ENCODE results near the gene RAB35. TPM values are rescaled to one million over a fixed set of nuclear protein-coding genes. Genes with fewer than 3 reads are reported as not detected.

The RAB35 gene
- total and polyA plus RNA-seq, 9 donors: 14.1 to 48.5 (median 39.3) TPM

DNA sequence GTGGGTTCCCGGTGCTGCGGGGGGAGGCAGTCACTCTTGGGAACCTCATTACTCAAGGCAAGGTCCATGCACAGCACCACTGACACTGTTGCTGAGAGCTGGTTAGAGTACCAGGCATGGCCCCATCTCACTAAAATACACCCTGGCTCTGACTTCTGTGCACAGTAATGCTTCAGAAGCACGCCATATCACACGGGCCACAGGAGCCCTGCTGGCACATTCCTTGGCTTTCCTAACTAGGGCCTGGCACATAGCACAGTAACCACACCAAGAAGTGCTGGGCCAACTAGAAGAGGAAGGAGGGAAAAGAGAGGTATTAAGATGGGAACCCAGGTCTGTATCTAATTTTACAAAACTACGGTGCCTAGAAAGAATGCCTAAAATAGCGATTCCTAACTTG, 13.5 kb upstream of the RAB35 start:
- H3K36me3 ChIP-seq: peaks cover 3% of the 10 kb centered on the region
- H3K9me3 ChIP-seq: no peaks in the 10 kb centered on the region
- TF ChIP-seq, protein P1, sequence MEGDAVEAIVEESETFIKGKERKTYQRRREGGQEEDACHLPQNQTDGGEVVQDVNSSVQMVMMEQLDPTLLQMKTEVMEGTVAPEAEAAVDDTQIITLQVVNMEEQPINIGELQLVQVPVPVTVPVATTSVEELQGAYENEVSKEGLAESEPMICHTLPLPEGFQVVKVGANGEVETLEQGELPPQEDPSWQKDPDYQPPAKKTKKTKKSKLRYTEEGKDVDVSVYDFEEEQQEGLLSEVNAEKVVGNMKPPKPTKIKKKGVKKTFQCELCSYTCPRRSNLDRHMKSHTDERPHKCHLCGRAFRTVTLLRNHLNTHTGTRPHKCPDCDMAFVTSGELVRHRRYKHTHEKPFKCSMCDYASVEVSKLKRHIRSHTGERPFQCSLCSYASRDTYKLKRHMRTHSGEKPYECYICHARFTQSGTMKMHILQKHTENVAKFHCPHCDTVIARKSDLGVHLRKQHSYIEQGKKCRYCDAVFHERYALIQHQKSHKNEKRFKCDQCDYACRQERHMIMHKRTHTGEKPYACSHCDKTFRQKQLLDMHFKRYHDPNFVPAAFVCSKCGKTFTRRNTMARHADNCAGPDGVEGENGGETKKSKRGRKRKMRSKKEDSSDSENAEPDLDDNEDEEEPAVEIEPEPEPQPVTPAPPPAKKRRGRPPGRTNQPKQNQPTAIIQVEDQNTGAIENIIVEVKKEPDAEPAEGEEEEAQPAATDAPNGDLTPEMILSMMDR (IDR thresholded peaks at IDR 0.05): no peak
- TF ChIP-seq POLR2A (IDR thresholded peaks at IDR 0.05) (no peak), EP300 (IDR thresholded peaks at IDR 0.05) (no peak)
- no peak for DNase-seq
- intact Hi-C loops (cut with DNase I): no loop called here
- H3K27ac ChIP-seq: no peak overlapping the region
- no peak overlapping the region for H3K4me3 ChIP-seq
- no peaks in the 10 kb centered on the region for H3K27me3 ChIP-seq
- 84 to 92% (median 90%) methylated on average over 6 of the region's 6 CpGs for WGBS, 3 donors
- no peaks in the 10 kb centered on the region for H3K4me1 ChIP-seq (ENCODE audit: insufficient read depth)

DNA sequence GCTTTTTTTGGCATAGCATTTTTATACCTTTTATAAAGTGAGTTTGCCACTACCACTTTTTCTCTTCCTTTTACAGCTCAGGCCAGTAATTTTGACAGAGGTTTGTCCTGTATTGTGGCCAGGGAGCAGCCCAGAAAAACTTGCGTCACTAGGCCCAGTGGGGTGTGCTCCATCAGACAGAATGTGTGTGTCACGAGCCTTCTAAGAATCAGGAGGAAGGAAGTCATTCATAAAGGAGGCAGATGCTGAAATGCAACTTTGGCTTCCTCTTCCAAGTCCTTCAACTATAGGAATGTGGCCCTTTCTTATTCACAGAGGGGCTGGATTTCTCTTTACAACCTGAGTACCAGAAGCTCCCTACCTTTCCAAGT, 10.1 kb upstream of the RAB35 start:
- TF ChIP-seq, protein P1 (IDR thresholded peaks at IDR 0.05): no peak
- TF ChIP-seq POLR2A (IDR thresholded peaks at IDR 0.05): no peak
- no peak for TF ChIP-seq EP300 (IDR thresholded peaks at IDR 0.05)
- Histone ChIP-seq H3K4me3 (no peak overlapping the region), H3K36me3 (peaks cover 3% of the 10 kb centered on the region), H3K4me1 (ENCODE audit: insufficient read depth) (no peaks in the 10 kb centered on the region), H3K27ac (no peak overlapping the region), H3K27me3 (no peaks in the 10 kb centered on the region), H3K9me3 (no peaks in the 10 kb centered on the region)
- 75 to 85% (median 76%) methylated on average over 2 of the region's 2 CpGs for WGBS, 3 donors
- DNase-seq: no peak
- intact Hi-C loops (cut with DNase I): no loop called here

DNA sequence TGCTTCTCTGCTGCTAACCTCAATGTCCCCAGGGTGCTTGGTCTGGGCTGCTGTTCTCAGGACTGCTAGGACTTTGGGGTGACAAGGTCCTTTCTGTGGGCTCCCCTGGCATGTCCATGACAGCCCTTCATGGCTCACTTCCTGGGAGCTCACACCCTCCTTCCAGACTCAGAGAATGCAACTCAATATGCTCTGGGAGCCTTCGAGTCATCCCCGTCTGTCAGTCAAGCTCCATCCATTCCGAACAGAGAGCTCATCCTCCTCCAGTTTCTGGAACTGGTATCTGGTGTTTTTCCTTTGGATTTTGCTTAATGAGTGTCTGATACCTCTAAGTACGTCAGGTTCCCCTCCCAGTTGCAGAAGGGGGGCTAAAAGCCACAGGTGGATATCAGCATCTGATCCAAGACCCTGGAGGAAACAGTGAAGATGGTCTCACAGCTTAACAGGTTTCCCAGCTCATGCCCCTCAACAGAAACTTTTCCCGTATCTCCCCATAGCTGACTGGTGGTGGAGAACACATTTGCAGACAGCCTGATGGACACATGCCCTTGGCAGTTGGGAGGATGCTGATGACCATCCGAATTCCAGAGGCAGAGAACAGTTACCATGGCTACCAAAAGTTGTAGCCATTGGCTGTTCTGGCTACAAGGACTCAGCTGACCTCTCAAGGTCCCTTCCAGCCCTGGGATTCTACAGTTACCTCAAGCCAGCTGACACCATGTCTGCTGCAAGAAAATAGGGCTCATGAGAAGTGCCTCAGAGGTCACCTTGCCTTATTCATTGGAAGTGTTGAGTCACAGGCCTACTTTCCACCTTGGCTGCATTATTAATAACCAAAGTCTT, 9.5 kb upstream of the RAB35 start:
- TF ChIP-seq POLR2A (IDR thresholded peaks at IDR 0.05) (no peak), EP300 (IDR thresholded peaks at IDR 0.05) (no peak)
- TF ChIP-seq, protein P1 (IDR thresholded peaks at IDR 0.05): no peak
- no peak overlapping the region for H3K4me3 ChIP-seq
- H3K36me3 ChIP-seq: peaks cover 3% of the 10 kb centered on the region
- intact Hi-C loops (cut with DNase I): no loop called here
- WGBS, 3 donors: 62 to 68% (median 64%) methylated on average over 6 of the region's 6 CpGs
- no peaks in the 10 kb centered on the region for H3K4me1 ChIP-seq (ENCODE audit: insufficient read depth)
- H3K27ac ChIP-seq: no peak overlapping the region
- no peaks in the 10 kb centered on the region for H3K9me3 ChIP-seq
- no peak for DNase-seq
- H3K27me3 ChIP-seq: no peaks in the 10 kb centered on the region

DNA sequence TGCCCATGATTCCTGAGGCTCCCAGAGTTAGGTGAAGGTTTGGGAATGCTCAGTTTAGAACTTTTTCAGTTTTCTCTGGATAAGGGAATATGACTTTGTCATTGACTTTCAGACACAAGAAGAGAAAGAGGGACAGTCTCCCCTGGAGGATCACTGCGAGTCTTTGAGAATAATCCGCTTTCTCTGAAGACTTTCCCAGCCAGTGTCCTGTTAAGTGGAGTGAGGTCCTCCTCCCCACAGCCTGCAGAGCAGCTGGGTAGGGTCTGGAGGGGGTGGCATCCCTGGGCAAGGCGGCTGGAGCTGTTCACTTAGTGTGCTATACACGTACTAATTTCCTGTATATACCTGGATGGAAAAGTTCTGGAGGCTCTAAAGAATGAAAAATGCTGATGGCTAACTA, 8.5 kb upstream of the RAB35 start:
- no peak overlapping the region for H3K27ac ChIP-seq
- TF ChIP-seq EP300 (IDR thresholded peaks at IDR 0.05) (no peak), POLR2A (IDR thresholded peaks at IDR 0.05) (no peak)
- TF ChIP-seq, protein P1 (IDR thresholded peaks at IDR 0.05): no peak
- no peaks in the 10 kb centered on the region for H3K9me3 ChIP-seq
- H3K36me3 ChIP-seq: peaks cover 3% of the 10 kb centered on the region
- H3K4me3 ChIP-seq: no peak overlapping the region
- intact Hi-C loops (cut with DNase I): no loop called here
- WGBS, 3 donors: 79 to 92% (median 80%) methylated on average over 4 of the region's 4 CpGs
- H3K27me3 ChIP-seq: no peaks in the 10 kb centered on the region
- H3K4me1 ChIP-seq (ENCODE audit: insufficient read depth): no peaks in the 10 kb centered on the region
- DNase-seq: no peak

Measured in ovary (tissue), 9 donors.